Pancreas (tissue), 10 donors: ENCODE results near the gene PANK2. TPM values are rescaled to one million over a fixed set of nuclear protein-coding genes. Genes with fewer than 3 reads are reported as not detected.

Experiments used
- ATAC-seq, 4 donors: fragments of 200-7000 bp; cut with Tn5 transposase; one replicate each; pipeline versions ENCODE4 v1.8.0 to v1.9.1; 2020; ENCODE audit warnings: mild to moderate bottlenecking in 4 of 4, moderate library complexity in 4 of 4
- DNase-seq, 6 donors: peaks; one replicate each; pipeline ENCODE4 v3.0.0-alpha.2; 2020
- FAIRE-seq: peaks from 2 replicates; lab custom pipeline; 2012; peaks lifted over from hg19 to GRCh38; lab: Jason Lieb, UNC
- H3K27ac ChIP-seq, 4 donors: fragments of 200-600 bp; sonication (generic); 1 replicate in 3 of 4; 2 replicates in 1 of 4; pipeline versions ENCODE4 v1.5.0 to v1.8.0; 2020
- H3K27me3 ChIP-seq, 4 donors: fragments of 200-600 bp; one replicate each; pipeline ENCODE4 v1.8.0; 2021
- H3K36me3 ChIP-seq, 3 donors: fragments of 200-600 bp; sonication (generic) in 1 of 3; one replicate each; pipeline versions ENCODE4 v1.5.0 to v1.8.0; 2020 to 2021
- H3K4me1 ChIP-seq, 3 donors: fragments of 200-600 bp; one replicate each; pipeline ENCODE4 v1.8.0; 2021
- H3K4me3 ChIP-seq, 4 donors: fragments of 200-600 bp; sonication (generic) in 2 of 4; one replicate each; pipeline versions ENCODE4 v1.5.0 to v1.8.0; 2020 to 2021
- H3K9me3 ChIP-seq, 4 donors: fragments of 200-600 bp; one replicate each; pipeline ENCODE4 v1.8.0; 2021
- CTCF ChIP-seq, 4 donors: fragments of 200-600 bp; sonication (generic) in 3 of 4; IDR thresholded peaks; one replicate each; pipeline versions ENCODE4 v1.5.0 to v1.8.0; 2021; ENCODE audit warnings: antibody characterized with exemption in 4 of 4
- WGBS, 2 donors: extraction: QIAGEN DNeasy Blood & Tissue Kit; methylation state at CpG; one replicate each; pipeline ENCODE4 v1.1.7; 2013; 5-methylcytosine and 5-hydroxymethylcytosine counted together
- intact Hi-C, 3 donors: fragments of 100-400 bp; cut with DNase I; formaldehyde crosslinking; loops; one replicate each; pipeline versions ENCODE4 v1.11.1 to v1.14.2; 2022
- polyA plus RNA-seq, 2 donors: library from polyadenylated mRNA; stranded (reverse); fragments of 200-250 nt; gene quantifications; one replicate each; pipeline ENCODE4 v1.2.3, GENCODE V29; 2013
- total RNA-seq, 6 donors: library from RNA; stranded (reverse); fragmentation: NEBNext Ultra II Directional in 4 of 6; extraction: Animal tissue kit (Norgen Biotek cat#: 25700) in 4 of 6; gene quantifications; one replicate each; pipeline versions ENCODE4 v1.2.1 to v1.2.4, GENCODE V29; 2021 to 2023
- donor health status: healthy with polysubstance abuse.
- donor health status: DM: no; HTN: no; CAD: no; lungs with moderate emphysema.
- donor health status: DM: no; HTN: no; CAD: no.
- donor health status: control.
- donor health status: control.
- donor health status: Bipolar disorder and iron deficiency.
- donor health status: DM: yes; HTN: yes; CAD: no.
- donor health status: DM: no; HTN: no; CAD: no.
- donor health status: DM: no; HTN: no; CAD: no.
- donor health status: DM: yes; HTN: yes; CAD: no.

PANK2 gene
- total and polyA plus RNA-seq, 8 donors, result 10.1 to 23.4 (median 13.3) TPM

- H3K4me1 ChIP-seq, result no peaks in the 10 kb centered on the region
- WGBS, 2 donors, result 92% methylated on average over 7 of the region's 7 CpGs
- H3K4me3 ChIP-seq, result no peak overlapping the region
- no peaks in the 10 kb centered on the region for H3K9me3 ChIP-seq
- DNase-seq, result no peak
- no peak overlapping the region for H3K27ac ChIP-seq
- no peak for ATAC-seq
- no peak for FAIRE-seq
- no peak for TF ChIP-seq CTCF (IDR thresholded peaks at IDR 0.05)
- peaks cover 14 to 72% (median 44%) of the 10 kb centered on the region in 3 donors for H3K36me3 ChIP-seq
- intact Hi-C loops, result no loop called here
- H3K27me3 ChIP-seq, result no peaks in the 10 kb centered on the region
These were observed 25.9 kb upstream of the PANK2 start for GRCh38 chr20:3863317-3863716.

- peak in 2 of 6 donors; percentile 54 to 85 for DNase-seq
- Histone ChIP-seq H3K27ac (no peak overlapping the region), H3K27me3 (no peaks in the 10 kb centered on the region), H3K36me3 (peaks cover 14 to 67% (median 44%) of the 10 kb centered on the region in 3 donors), H3K4me3 (no peak overlapping the region), H3K4me1 (no peaks in the 10 kb centered on the region), H3K9me3 (no peaks in the 10 kb centered on the region)
- no peak for FAIRE-seq
- TF ChIP-seq CTCF (IDR thresholded peaks at IDR 0.05), result no peak
- 77 to 83% methylated on average over 5 of the region's 5 CpGs for WGBS, 2 donors
- ATAC-seq, result no peak
- intact Hi-C loops, result no loop called here
These were observed 24.7 kb upstream of the PANK2 start for GRCh38 chr20:3864518-3864917.

GRCh38 chr20:3865152-3865886, 23.9 kb upstream of the PANK2 start:
- H3K27ac ChIP-seq, result no peak overlapping the region
- DNase-seq (peak in 1 of 6 donors; percentile 62), FAIRE-seq (no peak), ATAC-seq (no peak)
- no peaks in the 10 kb centered on the region for H3K9me3 ChIP-seq
- H3K4me3 ChIP-seq, result no peak overlapping the region
- intact Hi-C loops, result no loop called here
- H3K4me1 ChIP-seq, result no peaks in the 10 kb centered on the region
- 90 to 93% methylated on average over 14 of the region's 14 CpGs for WGBS, 2 donors
- H3K27me3 ChIP-seq, result no peaks in the 10 kb centered on the region
- peaks cover 14 to 62% (median 44%) of the 10 kb centered on the region in 3 donors for H3K36me3 ChIP-seq
- no peak for TF ChIP-seq CTCF (IDR thresholded peaks at IDR 0.05)

GRCh38 chr20:3865887-3866407, 23.2 kb upstream of the PANK2 start:
- Histone ChIP-seq H3K9me3 (no peaks in the 10 kb centered on the region), H3K36me3 (peaks cover 14 to 58% (median 40%) of the 10 kb centered on the region in 3 donors), H3K4me3 (no peak overlapping the region), H3K27me3 (no peaks in the 10 kb centered on the region), H3K4me1 (no peaks in the 10 kb centered on the region), H3K27ac (no peak overlapping the region)
- ATAC-seq, result no peak
- intact Hi-C loops, result no loop called here
- TF ChIP-seq CTCF (IDR thresholded peaks at IDR 0.05), result no peak
- WGBS, 2 donors, result 91 to 92% methylated on average over 11 to 14 of the region's 14 CpGs
- no peak for FAIRE-seq
- DNase-seq, result peak in 1 of 6 donors; percentile 60

GRCh38 chr20:3866464-3866863, 22.7 kb upstream of the PANK2 start:
- H3K36me3 ChIP-seq, result peaks cover 14 to 53% (median 34%) of the 10 kb centered on the region in 3 donors
- FAIRE-seq (no peak), ATAC-seq (peak in 1 of 4 donors; percentile 6)

More at GRCh38 chr20:3866464-3866863, 22.7 kb upstream of the PANK2 start:
- DNase-seq, result no peak
- no peak for TF ChIP-seq CTCF (IDR thresholded peaks at IDR 0.05)
- Histone ChIP-seq H3K4me3 (no peak overlapping the region), H3K9me3 (no peaks in the 10 kb centered on the region), H3K4me1 (no peaks in the 10 kb centered on the region), H3K27ac (no peak overlapping the region), H3K27me3 (no peaks in the 10 kb centered on the region)
- intact Hi-C loops, result no loop called here
- WGBS, 2 donors, result 72 to 76% methylated on average over 3 of the region's 3 CpGs
